NCI-H82 treated with DMSO at 0.1 percent for 48 hours (cell line): Measurements from ENCODE around the gene BEX3.
A peak's percentile ranks its signal among the peaks of the same experiment; 100 is the strongest.
"Not testable (repeated sequence)": the region's sequence is repeated elsewhere in the genome, so short reads cannot be mapped to it uniquely, and the experiment has no call there.

Source experiments
- DNase-seq: peaks from one replicate; lab custom pipeline; 2025; ENCODE audit not compliant: unreplicated experiment; lab: John Stamatoyannopoulos, UW

The BEX3 gene

GRCh38 chrX:103376118-103376978, at the start of gene BEX3:
BEX3 (plus strand) TSS chrX:103376538; CDS start chrX:103377522, 984 bp downstream.
- DNase-seq = no peak

GRCh38 chrX:103329991-103330390, 46.3 kb upstream of the BEX3 start, which contains the start of gene TCEAL7:
TCEAL7 (plus strand) TSS chrX:103330239; CDS start chrX:103331404, 1,165 bp downstream.
- DNase-seq = no peak

GRCh38 chrX:103330681-103331288, 45.6 kb upstream of the BEX3 start:
- no peak for DNase-seq

- DNase-seq = no peak
Observed at GRCh38 chrX:103338663-103339062, 37.7 kb upstream of the BEX3 start.

- no peak for DNase-seq
Observed at GRCh38 chrX:103343105-103343504, 33.2 kb upstream of the BEX3 start.

GRCh38 chrX:103344606-103345005, 31.7 kb upstream of the BEX3 start:
- no peak for DNase-seq

GRCh38 chrX:103347682-103348397, 28.5 kb upstream of the BEX3 start:
- DNase-seq = no peak

GRCh38 chrX:103356130-103356798, 20.1 kb upstream of the BEX3 start, which contains the start of gene TCEAL9:
TCEAL9 (plus strand) TSS chrX:103356506; CDS start chrX:103357685, 1,179 bp downstream.
- peak; percentile 60 for DNase-seq

GRCh38 chrX:103356858-103357257, 19.5 kb upstream of the BEX3 start:
- DNase-seq = no peak

GRCh38 chrX:103357871-103358270, 18.5 kb upstream of the BEX3 start:
- DNase-seq = no peak

- not testable (repeated sequence) for DNase-seq
Observed at GRCh38 chrX:103359605-103360004, 16.7 kb upstream of the BEX3 start.

GRCh38 chrX:103360092-103360491, 16.2 kb upstream of the BEX3 start:
- DNase-seq = no peak

GRCh38 chrX:103360916-103361315, 15.4 kb upstream of the BEX3 start:
- no peak for DNase-seq

GRCh38 chrX:103361798-103362197, 14.5 kb upstream of the BEX3 start:
- no peak for DNase-seq

- no peak for DNase-seq
Observed at GRCh38 chrX:103362474-103362873, 13.9 kb upstream of the BEX3 start.

- DNase-seq = no peak
Observed at GRCh38 chrX:103363046-103363445, 13.3 kb upstream of the BEX3 start.

GRCh38 chrX:103367502-103367901, 8.8 kb upstream of the BEX3 start:
- DNase-seq = no peak

- DNase-seq = no peak
Observed at GRCh38 chrX:103369479-103369878, 6.9 kb upstream of the BEX3 start.

- no peak for DNase-seq
Observed at GRCh38 chrX:103372886-103373285, 3.5 kb upstream of the BEX3 start.

GRCh38 chrX:103373581-103373980, 2.8 kb upstream of the BEX3 start:
- DNase-seq = no peak

- no peak for DNase-seq
Observed at GRCh38 chrX:103376979-103377324, 614 bp downstream of the BEX3 start.
